ENCODE measurements around the gene LARP4B.
A peak's percentile ranks its signal among the peaks of the same experiment; 100 is the strongest.
"Not testable (repeated sequence)": the region's sequence is repeated elsewhere in the genome, so short reads cannot be mapped to it uniquely, and the experiment has no call there.

Gene LARP4B

DNA sequence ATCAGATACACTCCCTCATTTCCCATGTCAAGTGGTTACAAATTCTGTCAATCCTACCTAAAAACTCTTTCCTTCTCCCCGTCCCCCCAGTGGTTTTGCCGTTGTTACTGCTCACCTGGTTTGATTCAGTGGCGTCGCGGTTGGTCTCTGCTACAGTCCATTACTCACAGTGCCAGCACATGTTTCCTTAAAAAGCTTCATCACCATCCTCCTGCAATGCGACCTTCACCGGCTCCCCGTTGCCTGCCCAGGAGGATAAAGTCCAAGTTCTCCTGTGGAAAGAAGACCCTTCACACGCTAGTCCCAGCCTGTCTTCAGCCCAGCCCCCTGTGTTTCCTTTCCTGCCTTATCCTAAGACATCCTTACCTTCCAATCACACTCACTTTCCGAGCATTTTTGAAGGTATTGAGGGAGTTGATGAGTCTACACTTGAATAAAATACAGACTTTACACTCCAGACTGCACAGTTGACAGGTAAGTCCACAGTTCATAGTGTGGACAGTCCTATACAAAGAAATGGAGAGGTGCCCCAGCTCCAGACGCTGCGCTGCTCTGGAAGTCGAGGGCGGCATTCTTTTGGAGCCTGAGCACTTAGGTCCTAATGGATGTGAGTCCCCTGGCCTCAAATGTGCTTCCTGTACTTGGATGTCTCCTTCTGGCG lies 3.4 kb upstream of the LARP4B start:
- Histone ChIP-seq H3K4me1 (ENCODE audit: insufficient read depth, low read length) (peaks cover 1% of the 10 kb centered on the region; the same call in 1 of the 2 replicates), H3K9ac (ENCODE audit: low read depth, low read length) (no peak overlapping the region), H3K9me3 (ENCODE audit: insufficient read depth, low read depth, low read length) (no peaks in the 10 kb centered on the region), H3K36me3 (ENCODE audit: insufficient read depth, low read length) (no peaks in the 10 kb centered on the region), H3K27me3 (ENCODE audit: insufficient read depth, low read length) (no peaks in the 10 kb centered on the region), H3K4me3 (ENCODE audit: low read length) (no peak overlapping the region), H3K27ac (ENCODE audit: low read depth, low read length) (no peak overlapping the region)
- WGBS: 88% methylated on average over 14 of the region's 15 CpGs

DNA sequence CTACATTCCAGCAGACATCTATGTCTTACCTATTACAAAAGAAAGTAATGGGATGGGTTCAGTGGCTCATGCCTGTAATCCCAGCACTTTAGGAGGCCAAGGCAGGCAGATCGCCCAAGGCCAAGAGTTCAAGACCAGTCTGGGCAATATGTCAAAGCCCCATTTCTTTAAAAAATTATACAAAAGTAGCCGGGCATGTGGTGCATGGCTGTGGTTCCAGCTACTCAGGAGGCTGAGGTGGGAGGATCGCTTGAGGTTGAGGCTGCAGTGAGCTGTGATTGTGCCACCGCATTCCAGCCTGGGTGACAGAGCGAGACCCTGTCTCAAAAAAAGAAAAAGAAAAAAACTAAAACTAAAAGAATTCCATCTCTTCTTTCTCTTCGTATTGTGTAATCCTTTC lies 2.7 kb upstream of the LARP4B start:
- not testable (repeated sequence) for H3K27me3 ChIP-seq (ENCODE audit: insufficient read depth, low read length); H3K4me3 ChIP-seq (ENCODE audit: low read length); H3K9me3 ChIP-seq (ENCODE audit: insufficient read depth, low read depth, low read length); H3K4me1 ChIP-seq (ENCODE audit: insufficient read depth, low read length); H3K9ac ChIP-seq (ENCODE audit: low read depth, low read length); H3K27ac ChIP-seq (ENCODE audit: low read depth, low read length); H3K36me3 ChIP-seq (ENCODE audit: insufficient read depth, low read length)
- WGBS: 93% methylated on average over 6 of the region's 6 CpGs

DNA sequence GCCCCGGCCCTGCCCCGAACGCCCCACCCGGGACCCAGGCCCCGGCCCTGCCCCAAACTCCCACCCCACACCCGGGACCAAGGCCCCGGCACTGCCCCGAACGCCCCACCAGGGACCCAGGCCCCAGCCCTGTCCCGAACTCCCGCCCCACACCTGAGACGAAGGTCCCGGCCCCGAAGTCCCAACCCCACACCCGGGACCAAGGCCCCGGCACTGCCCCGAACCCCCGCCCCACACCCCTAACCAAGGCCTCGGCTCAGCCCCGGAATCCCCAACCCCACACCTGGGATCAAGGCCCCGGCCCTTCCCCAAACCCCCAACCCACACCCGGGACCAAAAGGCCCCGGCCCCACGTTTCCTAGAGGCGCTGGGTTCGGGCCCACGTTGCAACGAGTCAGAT lies 1.1 kb upstream of the LARP4B start:
- 86% methylated on average over 28 of the region's 28 CpGs for WGBS
- H3K4me3 ChIP-seq (ENCODE audit: low read length): no peak overlapping the region
- H3K27ac ChIP-seq (ENCODE audit: low read depth, low read length): no peak overlapping the region
- H3K4me1 ChIP-seq (ENCODE audit: insufficient read depth, low read length): peaks cover 19% of the 10 kb centered on the region
- no peak overlapping the region for H3K9ac ChIP-seq (ENCODE audit: low read depth, low read length)
- H3K36me3 ChIP-seq (ENCODE audit: insufficient read depth, low read length): no peaks in the 10 kb centered on the region
- H3K9me3 ChIP-seq (ENCODE audit: insufficient read depth, low read depth, low read length): no peaks in the 10 kb centered on the region
- H3K27me3 ChIP-seq (ENCODE audit: insufficient read depth, low read length): no peaks in the 10 kb centered on the region

DNA sequence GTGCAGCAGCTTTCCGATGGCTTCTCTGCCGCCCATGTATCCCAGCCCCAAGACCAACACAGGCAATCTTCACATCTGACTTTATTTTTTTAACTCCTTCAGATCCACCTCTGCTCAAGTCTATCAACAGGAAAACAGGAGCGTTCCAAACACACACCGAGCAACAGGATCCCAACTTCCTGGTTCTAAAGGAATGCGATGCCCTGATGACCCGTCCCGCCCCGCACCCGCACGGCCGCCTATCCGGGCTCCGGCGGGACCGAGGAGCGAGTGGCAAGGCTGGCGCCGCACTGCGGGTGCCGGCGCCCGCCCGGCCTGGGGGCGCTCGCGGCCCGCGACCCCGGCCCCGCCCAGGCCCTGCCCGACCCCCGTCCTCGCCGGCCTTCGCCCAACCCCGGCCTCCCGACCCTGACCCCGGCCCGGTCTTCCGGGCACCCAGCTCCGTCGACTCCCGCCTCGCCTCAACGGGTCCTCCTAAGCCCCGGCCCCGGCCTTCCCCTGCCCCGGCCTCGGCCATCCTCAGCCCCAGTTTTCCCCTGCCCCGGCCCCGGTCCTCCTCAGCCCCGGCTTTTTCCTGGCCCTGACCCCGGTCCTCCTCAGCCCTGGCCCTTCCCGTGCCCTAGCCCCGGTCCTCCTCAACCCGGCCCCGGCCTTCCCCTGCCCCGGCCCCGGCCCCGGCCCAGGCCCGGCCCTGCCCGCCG lies 730 bp downstream of the LARP4B start:
- H3K36me3 ChIP-seq (ENCODE audit: insufficient read depth, low read length): peaks cover 8% of the 10 kb centered on the region
- no peaks in the 10 kb centered on the region for H3K27me3 ChIP-seq (ENCODE audit: insufficient read depth, low read length)
- peak overlapping the region; percentile 91; the same call in 1 of the 2 replicates for H3K27ac ChIP-seq (ENCODE audit: low read depth, low read length)
- WGBS: under 1% methylated on average over 63 of the region's 63 CpGs
- peaks cover 27% of the 10 kb centered on the region for H3K4me1 ChIP-seq (ENCODE audit: insufficient read depth, low read length)
- H3K9ac ChIP-seq (ENCODE audit: low read depth, low read length): peak overlapping the region; percentile 62
- H3K9me3 ChIP-seq (ENCODE audit: insufficient read depth, low read depth, low read length): no peaks in the 10 kb centered on the region
- H3K4me3 ChIP-seq (ENCODE audit: low read length): peak overlapping the region; percentile 78

DNA sequence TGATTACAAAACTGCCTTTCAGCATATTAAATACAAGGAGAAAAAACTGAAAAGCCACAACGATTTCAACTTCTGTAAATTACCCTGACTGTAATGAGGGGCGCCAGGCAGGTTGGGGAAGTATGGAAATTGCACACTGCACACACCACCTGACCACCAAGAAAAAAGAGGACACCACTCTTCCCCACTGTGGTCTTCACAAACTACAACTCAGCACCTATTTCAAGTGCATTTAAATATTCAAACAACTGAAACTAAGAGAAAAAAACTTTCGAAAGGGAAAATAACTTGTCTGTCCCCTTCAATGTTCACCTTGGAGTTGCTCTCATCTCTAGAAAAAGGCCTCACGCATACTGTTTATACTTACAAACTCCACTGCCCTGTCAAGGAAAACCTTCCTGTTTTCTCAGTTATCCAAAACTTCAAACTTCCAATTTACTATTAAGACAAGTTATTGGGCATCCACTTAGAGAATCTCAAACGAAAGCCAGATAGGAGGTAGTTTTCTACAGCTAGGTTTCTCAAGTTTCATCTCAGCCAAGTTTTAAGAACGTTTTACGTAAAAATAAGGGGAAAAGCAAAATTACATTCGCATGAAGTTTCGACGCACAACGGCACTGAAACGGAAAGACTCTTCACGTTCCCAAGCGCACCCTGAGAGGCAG lies 1.4 kb downstream of the LARP4B start:
- peaks cover 8% of the 10 kb centered on the region for H3K36me3 ChIP-seq (ENCODE audit: insufficient read depth, low read length)
- H3K4me3 ChIP-seq (ENCODE audit: low read length): peak overlapping the region; percentile 78
- H3K27me3 ChIP-seq (ENCODE audit: insufficient read depth, low read length): no peaks in the 10 kb centered on the region
- H3K4me1 ChIP-seq (ENCODE audit: insufficient read depth, low read length): peaks cover 27% of the 10 kb centered on the region
- WGBS: 12% methylated on average over 13 of the region's 14 CpGs
- no peaks in the 10 kb centered on the region for H3K9me3 ChIP-seq (ENCODE audit: insufficient read depth, low read depth, low read length)
- H3K27ac ChIP-seq (ENCODE audit: low read depth, low read length): peak overlapping the region; percentile 34; the same call in 1 of the 2 replicates
- H3K9ac ChIP-seq (ENCODE audit: low read depth, low read length): peak overlapping the region; percentile 62

DNA sequence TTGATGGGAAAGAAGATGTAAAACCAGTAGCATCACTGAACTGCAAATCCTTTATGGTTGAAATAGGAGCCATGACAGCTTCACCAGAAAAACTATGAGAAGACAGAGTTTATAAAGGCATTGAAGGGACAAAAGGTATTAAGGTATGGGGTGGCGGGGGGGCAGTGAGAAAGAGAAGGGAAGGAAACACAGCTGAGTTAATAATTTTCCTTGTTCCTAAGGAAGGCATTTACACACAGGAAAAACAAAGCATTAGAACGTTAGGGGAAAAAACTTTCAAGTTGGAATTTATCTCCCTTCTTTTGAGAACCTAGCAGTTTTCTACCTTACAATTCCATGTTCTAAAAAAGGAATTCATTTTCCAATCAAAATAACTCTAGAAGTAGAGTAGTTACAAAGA lies 4.4 kb downstream of the LARP4B start:
- WGBS: 77% methylated on average over 2 of the region's 2 CpGs
- Histone ChIP-seq H3K4me1 (ENCODE audit: insufficient read depth, low read length) (peaks cover 27% of the 10 kb centered on the region), H3K27ac (ENCODE audit: low read depth, low read length) (no peak overlapping the region), H3K36me3 (ENCODE audit: insufficient read depth, low read length) (peaks cover 16% of the 10 kb centered on the region), H3K9ac (ENCODE audit: low read depth, low read length) (no peak overlapping the region), H3K9me3 (ENCODE audit: insufficient read depth, low read depth, low read length) (no peaks in the 10 kb centered on the region), H3K27me3 (ENCODE audit: insufficient read depth, low read length) (no peaks in the 10 kb centered on the region), H3K4me3 (ENCODE audit: low read length) (no peak overlapping the region)

DNA sequence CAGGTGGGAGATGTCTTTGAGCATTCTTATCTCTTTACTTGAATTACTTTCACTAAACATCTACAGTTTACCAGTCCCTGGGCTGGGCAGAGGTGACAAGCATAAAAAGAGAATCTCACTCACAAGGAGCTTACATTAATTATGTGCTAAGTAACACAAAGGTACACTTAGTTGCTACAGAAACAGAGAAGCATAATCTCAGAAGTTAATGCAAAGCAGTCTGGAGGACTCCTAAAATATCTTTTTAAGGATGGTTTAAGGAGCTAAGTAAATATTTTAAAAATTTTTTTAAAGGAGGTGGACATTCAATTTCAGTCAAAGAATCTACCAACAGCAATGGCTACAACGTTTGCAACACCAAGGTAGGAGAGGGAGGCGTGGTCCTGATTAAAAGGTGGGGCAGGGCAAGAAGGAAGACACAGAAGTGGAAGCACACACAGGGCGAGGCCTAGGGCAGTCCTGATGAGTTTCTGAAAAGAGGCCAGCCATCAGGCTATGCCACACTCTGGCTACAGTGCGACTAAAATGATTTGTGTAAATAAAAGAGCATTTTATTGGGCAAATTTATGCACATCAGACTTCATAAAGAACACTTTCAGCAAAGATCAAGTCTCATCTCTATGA lies 5.3 kb downstream of the LARP4B start:
- no peaks in the 10 kb centered on the region for H3K27me3 ChIP-seq (ENCODE audit: insufficient read depth, low read length)
- 67% methylated on average over 4 of the region's 4 CpGs for WGBS
- no peak overlapping the region for H3K27ac ChIP-seq (ENCODE audit: low read depth, low read length)
- peaks cover 19% of the 10 kb centered on the region for H3K36me3 ChIP-seq (ENCODE audit: insufficient read depth, low read length)
- no peak overlapping the region for H3K9ac ChIP-seq (ENCODE audit: low read depth, low read length)
- H3K9me3 ChIP-seq (ENCODE audit: insufficient read depth, low read depth, low read length): no peaks in the 10 kb centered on the region
- no peak overlapping the region for H3K4me3 ChIP-seq (ENCODE audit: low read length)
- peaks cover 27% of the 10 kb centered on the region for H3K4me1 ChIP-seq (ENCODE audit: insufficient read depth, low read length)

DNA sequence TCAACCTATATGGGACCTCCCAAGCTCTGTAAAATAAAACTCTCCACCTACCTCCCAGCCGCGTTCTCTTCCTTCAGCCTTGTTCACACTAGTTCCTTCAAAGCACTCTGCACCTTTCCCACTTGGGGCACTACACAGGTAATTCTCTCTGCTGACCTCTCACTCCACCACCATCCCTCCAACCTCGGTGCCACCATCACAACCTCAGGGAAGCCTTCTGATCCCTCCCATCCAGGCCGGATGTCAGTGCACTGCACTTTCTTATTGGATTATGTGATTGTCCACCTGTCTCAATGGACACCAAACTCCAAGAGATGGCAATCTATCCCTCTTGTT lies 7.0 kb downstream of the LARP4B start:
- Histone ChIP-seq H3K9ac (ENCODE audit: low read depth, low read length) (no peak overlapping the region), H3K4me3 (ENCODE audit: low read length) (no peak overlapping the region)

DNA sequence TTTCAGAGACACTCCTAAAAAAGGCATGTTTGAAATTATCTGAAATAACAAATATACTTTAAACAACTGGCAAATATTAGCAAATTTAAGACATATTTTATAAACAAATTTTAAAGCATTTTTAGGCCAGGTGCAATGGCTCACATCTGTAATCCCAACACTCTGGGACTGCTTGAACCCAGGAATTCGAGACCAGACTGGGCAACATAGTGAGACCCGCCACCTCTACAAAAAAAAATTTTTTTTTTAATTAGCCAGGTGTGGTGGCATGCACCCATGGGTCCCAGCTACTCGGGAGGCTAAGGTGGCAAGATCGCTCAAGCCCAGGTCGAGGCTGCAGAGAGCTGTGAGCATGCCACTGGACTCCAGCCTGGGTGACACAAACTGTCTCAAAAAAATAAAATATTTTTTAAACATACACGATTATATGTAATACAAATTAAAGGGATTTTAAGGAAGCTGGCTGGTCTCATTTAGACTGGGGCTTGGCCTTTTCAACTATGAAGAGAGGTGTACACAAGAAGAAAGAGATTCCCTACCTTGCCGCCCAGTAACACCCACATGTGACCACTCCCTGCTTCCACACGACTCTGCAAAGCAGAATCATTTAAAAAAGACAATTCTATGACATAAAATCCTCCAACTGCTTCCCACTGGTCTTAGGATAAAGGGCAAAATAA lies 7.5 kb downstream of the LARP4B start:
- Histone ChIP-seq H3K9ac (ENCODE audit: low read depth, low read length) (no peak overlapping the region), H3K4me1 (ENCODE audit: insufficient read depth, low read length) (peaks cover 18% of the 10 kb centered on the region; the same call in 1 of the 2 replicates), H3K4me3 (ENCODE audit: low read length) (no peak overlapping the region), H3K9me3 (ENCODE audit: insufficient read depth, low read depth, low read length) (no peaks in the 10 kb centered on the region), H3K27ac (ENCODE audit: low read depth, low read length) (no peak overlapping the region), H3K36me3 (ENCODE audit: insufficient read depth, low read length) (peaks cover 19% of the 10 kb centered on the region), H3K27me3 (ENCODE audit: insufficient read depth, low read length) (no peaks in the 10 kb centered on the region)
- WGBS: 87% methylated on average over 7 of the region's 8 CpGs

More for the DNA sequence above, 7.0 kb downstream of the LARP4B start:
- Histone ChIP-seq H3K4me1 (ENCODE audit: insufficient read depth, low read length) (peaks cover 22% of the 10 kb centered on the region), H3K9me3 (ENCODE audit: insufficient read depth, low read depth, low read length) (no peaks in the 10 kb centered on the region), H3K27ac (ENCODE audit: low read depth, low read length) (no peak overlapping the region), H3K36me3 (ENCODE audit: insufficient read depth, low read length) (peaks cover 19% of the 10 kb centered on the region), H3K27me3 (ENCODE audit: insufficient read depth, low read length) (no peaks in the 10 kb centered on the region)
- WGBS: 94% methylated on average over 4 of the region's 4 CpGs

DNA sequence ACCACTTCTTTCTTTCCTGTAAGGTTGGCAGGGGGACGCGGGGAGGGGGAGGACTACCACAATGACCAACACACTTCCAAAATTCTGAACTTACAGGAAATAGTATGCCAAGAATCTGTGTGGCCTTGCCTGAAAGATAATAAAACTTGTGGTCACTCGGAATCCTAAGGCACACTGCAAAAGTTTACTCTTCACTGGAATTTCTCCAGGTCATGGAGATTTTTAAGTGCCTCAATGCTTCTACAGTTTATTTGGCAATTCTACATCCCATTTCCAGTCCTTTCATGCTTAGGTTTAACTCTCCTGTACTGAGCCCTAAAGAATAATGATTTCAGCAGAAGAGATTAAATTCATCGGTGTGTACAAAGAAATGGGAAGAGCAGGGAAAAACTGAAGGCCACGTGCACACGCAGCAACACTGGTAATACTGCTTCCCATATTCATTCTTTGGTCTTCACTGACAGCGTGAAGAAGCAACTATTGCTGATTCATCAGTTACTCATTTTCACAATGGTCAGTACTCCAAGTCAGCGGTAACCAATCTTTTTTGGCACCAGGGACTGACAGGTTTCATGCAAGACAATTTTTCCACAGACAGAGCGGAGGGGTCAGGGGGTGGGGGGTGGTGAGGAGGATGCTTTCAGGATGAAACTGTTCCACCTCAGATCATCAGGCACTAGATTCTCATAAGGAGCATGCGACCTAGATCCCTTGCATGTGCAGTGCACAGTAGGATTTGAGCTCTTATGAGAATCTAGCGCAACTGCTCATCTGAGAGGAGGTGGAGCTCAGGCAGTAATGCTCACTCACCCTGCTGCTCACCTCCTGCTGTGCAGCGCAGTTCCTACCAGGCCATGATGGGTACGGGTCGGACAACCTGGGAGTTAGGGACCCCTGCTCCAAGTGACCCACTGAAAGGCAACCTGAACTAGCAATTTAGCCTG lies 9.8 kb downstream of the LARP4B start:
- Histone ChIP-seq H3K36me3 (ENCODE audit: insufficient read depth, low read length) (peaks cover 30% of the 10 kb centered on the region), H3K27ac (ENCODE audit: low read depth, low read length) (no peak overlapping the region), H3K9ac (ENCODE audit: low read depth, low read length) (no peak overlapping the region), H3K4me1 (ENCODE audit: insufficient read depth, low read length) (peaks cover 5% of the 10 kb centered on the region; the same call in 1 of the 2 replicates), H3K9me3 (ENCODE audit: insufficient read depth, low read depth, low read length) (no peaks in the 10 kb centered on the region), H3K27me3 (ENCODE audit: insufficient read depth, low read length) (no peaks in the 10 kb centered on the region), H3K4me3 (ENCODE audit: low read length) (no peak overlapping the region)
- 95% methylated on average over 14 of the region's 14 CpGs for WGBS
